GM18508 (cell line): ENCODE measurements around the gene SERHL2.
"Not testable (repeated sequence)": the region's sequence is repeated elsewhere in the genome, so short reads cannot be mapped to it uniquely, and the experiment has no call there.

Experiments used
- ATAC-seq: cut with Tn5 transposase; IDR thresholded peaks from one replicate; pipeline ENCODE4 v1.9.1; 2021; ENCODE audit warnings: moderate number of reproducible peaks; ENCODE audit not compliant: insufficient read depth, unreplicated experiment

Gene SERHL2

DNA sequence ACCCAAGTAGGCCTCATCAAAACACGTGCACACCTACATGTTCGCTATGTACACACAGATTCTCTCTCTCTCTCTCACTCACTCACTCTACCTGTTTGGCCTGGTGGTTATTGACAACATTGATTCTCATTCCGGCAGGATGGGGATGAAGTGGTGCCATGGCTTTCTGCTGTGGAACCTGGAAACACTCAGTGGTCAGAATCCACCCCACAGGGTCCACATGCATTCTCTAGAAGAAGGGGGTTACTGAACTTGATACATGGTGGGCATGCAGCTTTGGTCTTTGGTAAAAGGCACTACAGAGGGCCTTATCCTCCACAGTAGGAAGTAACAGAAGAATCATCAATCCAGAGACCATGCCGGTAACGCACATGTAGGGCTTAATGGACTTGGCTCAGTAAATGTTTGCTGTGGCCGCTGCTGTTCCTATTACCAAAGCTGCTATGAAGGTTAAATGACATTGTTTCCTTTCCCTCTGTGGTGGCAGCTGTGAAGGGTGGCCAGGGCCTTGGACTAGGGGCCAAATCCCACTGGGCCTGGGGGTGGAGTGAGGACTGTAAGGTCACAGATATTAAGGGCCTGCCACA lies 48.2 kb downstream of the SERHL2 start:
- no peak for ATAC-seq

DNA sequence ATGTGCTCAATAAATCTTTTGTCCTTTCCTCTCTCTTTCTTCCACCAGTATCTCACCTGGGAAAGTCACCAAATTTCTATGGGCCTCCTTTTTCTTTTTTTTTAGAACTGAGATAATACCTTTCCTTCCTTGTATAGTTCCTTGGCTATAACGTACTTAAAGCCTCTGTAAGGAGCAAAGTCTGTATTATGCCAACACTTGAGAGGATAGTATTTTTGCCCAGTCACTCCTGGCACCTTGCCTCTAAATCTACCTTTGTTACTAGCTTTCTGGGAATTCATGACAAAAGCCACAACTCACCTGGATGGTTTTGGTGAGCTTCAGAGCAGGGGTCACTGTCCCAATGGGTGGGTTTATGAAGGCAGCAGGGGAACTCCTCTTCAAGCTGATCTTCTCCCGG lies 48.7 kb downstream of the SERHL2 start:
- ATAC-seq: no peak

DNA sequence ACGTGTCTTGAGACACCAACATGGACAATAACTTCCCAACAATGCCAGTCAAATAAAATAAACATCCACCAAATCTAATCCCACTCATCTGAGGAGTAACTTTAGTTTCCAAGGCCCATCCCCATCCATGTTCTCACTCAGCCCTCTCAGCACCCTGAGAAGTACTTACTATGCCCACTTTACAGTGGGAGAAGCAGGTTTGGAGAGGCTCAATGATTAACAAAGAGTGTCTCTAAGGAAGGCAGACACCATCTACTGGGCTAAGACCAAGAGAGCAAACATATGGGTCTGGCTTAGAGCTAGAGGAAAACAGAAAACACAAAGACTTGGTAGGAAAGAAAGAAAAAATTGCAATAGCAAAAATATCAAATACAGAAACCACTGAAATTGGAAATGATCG lies 49.7 kb downstream of the SERHL2 start:
- ATAC-seq: no peak

DNA sequence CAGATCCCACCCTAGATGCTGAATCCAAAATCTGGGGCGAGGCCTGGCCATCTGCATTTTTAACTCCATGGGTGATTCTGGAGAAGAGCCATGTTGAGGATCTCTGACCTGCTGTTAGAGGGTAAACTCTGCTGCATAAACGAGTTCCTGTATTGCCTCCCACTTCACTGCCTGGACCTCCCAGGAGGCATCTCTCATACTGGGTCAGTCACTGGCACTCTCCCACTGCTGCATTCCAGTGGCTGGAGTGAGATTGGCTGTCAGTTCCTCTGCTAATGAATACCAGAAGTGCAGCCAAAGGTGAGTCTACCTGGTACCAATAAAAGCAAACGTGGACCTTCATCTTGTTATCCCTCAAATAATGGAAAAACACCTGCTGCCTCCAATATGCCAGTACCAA lies 50.6 kb downstream of the SERHL2 start:
- no peak for ATAC-seq

DNA sequence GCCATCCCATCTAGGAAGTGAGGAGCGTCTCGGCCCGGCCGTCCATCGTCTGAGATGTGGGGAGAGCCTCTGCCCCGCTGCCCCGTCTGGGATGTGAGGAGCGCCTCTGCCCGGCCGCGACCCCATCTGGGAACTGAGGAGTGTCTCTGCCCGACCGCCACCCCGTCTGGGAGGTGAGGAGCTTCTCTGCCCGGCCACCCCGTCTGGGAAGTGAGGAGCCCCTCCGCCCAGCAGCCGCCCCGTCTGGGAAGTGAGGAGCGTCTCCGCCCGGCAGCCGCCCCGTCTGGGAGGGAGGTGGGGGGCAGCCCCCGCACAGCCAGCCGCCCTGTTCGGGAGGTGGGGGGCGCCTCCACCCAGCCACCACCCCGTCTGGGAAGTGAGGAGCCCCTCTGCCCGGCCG lies 53.9 kb downstream of the SERHL2 start:
- ATAC-seq: not testable (repeated sequence)

DNA sequence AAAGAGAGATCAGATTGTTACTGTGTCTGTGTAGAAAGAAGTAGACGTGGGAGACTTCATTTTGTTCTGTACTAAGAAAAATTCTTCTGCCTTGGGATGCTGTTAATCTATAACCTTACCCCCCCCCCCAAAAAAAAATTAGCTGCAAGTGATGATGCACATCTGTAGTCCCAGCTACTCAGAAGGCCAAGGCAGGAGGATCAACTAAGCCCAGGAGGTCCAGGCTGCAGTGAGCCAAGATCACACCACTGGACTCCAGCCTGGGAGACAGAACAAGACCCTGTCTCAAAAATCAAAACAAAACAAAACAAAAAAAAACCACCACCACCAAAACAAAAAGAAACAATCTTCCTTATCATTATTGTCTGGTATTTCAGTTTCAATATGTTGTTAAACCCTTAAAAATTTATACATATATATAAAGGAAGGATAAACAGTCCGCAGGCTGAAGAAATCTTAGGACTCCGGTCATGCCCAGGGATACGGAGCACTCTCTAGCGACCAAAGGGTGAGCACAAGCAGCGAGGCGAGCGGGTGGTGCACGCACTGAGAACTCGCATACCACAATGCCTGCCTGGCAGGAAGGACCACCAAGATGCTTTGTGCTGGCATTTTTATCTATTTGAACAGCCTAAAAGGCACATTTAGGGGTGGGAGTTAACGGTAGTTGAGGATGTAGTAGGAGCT lies 54.5 kb downstream of the SERHL2 start:
- ATAC-seq: no peak

DNA sequence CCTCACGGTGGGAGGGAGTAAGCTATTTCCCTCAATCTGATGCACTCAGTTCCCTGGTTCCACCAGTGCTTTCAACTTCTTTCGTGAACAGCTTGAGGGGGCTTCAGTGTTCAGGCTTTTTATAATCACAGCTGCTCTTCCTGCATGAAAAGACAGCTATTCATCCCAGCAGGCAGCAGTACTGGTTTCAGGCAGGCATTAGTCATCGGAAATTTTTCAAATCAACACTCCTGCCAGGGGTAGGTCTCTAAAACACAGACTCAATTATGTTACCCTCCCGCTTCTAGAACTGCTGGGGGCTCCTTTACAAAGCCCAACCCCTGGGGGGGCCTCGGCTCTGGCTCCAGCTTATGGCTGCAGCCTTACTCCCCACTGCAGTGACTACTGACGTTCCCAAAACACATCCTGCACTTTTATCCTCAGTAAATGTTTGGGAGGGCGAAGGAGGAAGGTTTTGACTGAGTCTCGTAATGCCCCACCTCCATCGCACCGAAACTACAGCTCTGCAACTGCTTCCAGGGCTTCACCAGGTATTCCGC lies 55.1 kb downstream of the SERHL2 start:
- no peak for ATAC-seq

DNA sequence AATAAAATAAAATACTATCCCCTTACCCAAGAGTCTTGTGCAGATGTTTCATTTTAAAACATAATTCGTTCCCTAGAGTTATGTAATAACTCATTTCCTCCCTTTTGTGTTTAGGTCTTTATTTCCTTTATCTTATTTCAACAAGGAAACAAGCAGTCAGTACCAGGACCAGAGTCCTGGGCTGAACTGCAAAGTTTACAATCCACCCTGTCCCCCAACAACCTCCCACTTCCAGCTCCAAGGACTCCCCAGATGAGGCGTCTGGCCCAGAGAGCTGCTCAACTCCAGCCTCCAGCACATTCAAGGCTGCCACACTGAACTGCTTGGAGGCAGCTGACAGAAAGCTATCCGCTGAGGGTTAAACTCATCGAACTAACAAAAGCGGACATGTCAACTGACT lies 56.4 kb downstream of the SERHL2 start:
- ATAC-seq: no peak

DNA sequence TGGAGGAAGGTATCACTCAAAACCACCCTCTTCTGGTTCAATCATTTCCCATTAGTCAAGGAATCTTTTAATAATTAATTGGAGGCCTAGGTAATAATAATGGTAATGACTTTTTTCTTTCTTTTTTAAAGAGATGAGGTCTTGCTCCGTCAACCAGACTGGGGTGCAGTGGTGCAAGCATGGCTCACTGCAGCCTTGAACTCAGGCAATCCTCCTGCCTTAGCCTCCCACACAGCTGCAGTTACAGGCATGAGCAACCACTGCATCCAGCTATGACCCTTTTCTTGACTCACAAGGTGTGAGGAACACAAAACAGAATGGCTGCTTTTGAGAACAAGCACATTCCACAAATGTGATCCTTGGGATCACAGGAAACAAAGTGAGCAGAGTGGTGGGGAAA lies 57.3 kb downstream of the SERHL2 start:
- no peak for ATAC-seq

DNA sequence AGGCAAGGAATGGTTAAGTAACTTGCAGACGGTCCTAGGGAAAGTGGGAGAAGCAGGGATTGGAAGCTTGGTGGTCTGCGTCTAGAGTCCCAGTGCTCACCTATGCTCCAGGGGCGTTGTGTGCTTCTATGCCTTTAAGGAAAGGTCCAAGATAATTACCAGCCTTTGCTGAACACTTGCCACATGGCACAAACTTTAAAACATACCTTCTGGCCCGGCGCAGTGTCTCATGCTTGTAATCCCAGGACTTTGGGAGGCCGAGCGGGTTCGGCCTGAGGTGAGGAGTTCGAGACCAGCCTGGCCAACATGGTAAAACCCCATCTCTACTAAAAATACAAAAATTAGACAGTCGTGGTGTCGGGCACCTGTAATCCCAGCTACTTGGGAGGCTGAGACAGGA lies 58.6 kb downstream of the SERHL2 start:
- no peak for ATAC-seq

DNA sequence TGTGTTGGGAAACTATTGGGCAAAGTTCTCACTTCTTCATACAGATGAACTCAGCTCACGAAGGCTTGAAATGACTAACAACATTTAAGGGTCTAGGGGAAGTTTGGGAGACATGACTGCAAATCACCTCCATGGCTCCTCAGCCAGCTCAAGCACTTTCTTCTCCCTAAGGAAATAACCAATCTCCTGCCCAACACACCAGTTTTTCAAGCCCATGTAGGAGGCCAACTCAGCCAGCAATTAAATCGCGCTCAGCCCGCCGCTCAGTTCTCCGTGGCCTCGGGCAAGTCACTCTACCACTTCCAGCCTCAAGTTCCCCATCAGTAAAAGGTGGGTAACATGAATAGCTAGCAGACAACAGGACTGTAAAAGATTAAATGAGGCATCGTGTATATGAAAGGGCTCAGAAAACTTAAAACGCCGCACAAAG lies 60.1 kb downstream of the SERHL2 start:
- no peak for ATAC-seq

DNA sequence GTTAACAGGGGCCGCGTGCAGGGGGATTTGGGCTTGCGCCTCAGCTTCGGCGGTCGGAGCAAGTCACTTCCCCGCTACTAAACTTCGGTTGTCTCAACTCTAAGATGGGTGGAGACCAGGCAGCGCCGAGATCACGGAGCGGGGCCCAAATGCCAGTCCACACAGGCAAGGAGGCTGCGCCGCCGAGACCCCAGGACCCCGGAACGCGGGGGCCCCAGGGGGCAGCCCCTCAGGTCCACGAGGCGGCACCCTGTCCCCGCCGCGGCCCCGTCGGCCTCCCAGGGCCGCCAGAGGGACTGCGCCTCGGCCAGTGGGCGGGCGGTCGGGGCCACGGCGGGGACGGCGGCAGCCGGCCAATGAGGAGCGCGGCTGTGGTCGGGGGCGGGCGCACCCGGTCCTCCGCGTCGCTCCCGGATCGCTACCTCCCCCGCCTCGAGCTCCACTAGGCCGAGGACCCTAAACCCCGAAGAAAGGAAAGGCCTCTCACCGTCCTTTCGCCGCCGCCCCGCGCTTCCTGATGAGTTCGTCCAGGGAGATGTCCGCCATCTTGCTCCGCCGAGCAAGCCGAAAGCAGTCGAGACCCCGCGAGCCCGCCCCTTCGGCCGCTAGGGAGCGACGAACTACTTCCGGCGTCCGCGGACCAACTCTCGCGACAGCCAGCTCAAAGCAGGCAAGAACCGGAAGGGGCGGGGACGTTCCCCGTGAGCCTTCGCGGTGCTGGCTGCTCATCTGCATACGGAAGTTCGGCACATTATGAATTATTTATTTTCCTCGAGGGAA lies 60.7 kb downstream of the SERHL2 start, which contains the start of gene POLDIP3:
Gene POLDIP3, minus strand, starts transcription at position 572 of the 780 bp plus-strand sequence. Its CDS starts 26 bp downstream, at position 546.
- peak; percentile 38 for ATAC-seq

DNA sequence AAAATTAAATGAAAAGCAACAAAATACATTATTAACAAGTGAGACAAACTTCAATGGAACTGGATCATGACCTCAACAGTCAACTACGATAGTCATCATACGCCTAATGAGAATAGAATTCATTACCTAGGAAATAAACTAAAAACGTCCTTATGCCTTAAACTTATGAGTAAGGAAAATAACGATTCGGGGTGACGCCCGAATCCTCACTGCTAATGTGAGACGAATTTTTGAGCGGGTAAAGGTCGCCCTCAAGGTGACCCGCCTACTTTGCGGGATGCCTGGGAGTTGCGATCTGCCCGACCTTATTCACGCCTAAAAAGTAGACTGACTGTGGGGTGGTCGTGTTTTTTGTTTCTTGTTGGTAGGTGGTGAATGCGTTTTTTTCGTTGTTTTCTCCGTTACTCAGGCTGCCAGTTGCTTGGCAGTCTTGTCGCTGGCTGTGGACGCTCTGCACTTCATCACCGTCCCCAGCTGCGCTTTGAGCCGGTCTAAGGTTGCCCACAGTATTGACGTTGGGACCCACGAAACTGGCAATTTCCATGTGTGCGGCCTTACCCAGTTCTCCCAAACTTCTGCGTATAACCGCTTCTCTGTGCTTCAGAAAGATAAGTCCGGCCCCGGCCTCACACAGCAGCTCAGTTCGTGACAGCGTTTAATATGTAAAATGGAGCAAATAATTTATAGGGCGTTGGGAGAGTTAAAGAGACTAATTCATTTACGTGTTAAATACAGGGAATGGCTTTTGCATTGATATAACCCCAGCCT lies 61.5 kb downstream of the SERHL2 start:
- ATAC-seq: peak; percentile 43

DNA sequence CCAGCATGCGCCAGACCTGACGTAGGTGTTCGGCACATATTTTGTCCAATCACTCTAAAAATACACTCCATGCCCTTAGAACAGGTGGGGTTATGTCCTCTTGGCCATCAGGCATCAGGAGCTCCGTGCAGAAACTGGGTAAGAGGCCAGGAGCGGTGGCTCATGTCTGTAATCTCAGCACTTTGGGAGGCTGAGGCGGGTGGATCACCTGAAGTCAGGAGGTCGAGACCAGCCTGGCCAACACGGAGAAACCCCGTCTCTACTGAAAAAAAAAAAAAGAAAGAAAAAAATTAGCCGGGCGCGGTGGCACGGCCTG lies 62.1 kb downstream of the SERHL2 start:
- not testable (repeated sequence) for ATAC-seq

DNA sequence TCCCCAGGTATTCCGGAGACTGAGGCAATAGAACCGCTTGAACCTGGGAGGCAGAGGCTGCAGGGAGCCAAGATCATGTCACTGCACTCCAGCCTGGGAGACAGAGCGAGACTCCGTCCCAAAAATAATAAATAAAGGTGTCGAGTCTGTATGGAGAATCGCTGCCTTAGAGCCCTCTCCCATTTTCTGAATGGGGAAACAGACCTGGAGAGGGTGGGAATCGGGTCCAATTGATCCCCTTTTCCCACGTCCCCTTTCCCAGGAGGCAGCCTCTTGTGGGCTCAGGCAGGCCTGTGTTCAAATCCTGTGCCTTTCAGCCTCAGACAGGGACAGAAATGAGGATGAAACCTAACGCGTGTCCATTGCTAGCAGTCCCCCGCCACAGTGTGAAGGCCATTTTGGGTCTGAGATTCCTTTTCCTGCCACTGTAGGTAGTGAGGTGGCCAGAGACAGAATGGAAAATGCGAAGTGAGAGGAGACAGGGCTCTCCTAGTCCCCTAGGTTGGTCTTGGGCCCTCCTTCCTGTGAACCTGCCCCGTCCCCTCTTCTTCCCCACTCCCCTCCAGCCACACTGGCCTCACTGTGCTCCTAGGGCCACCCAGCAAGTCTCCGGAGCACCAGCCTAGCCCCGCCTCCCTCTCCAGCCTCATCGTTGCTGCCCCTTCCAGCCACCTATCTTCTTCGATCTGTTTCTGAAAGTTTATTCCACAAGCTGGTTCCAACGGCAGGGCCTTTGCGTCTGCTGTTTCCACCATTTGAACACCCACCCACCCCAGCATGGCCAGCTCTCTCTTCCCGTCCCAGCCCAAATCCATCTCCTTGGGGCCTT lies 63.6 kb downstream of the SERHL2 start:
- no peak for ATAC-seq

DNA sequence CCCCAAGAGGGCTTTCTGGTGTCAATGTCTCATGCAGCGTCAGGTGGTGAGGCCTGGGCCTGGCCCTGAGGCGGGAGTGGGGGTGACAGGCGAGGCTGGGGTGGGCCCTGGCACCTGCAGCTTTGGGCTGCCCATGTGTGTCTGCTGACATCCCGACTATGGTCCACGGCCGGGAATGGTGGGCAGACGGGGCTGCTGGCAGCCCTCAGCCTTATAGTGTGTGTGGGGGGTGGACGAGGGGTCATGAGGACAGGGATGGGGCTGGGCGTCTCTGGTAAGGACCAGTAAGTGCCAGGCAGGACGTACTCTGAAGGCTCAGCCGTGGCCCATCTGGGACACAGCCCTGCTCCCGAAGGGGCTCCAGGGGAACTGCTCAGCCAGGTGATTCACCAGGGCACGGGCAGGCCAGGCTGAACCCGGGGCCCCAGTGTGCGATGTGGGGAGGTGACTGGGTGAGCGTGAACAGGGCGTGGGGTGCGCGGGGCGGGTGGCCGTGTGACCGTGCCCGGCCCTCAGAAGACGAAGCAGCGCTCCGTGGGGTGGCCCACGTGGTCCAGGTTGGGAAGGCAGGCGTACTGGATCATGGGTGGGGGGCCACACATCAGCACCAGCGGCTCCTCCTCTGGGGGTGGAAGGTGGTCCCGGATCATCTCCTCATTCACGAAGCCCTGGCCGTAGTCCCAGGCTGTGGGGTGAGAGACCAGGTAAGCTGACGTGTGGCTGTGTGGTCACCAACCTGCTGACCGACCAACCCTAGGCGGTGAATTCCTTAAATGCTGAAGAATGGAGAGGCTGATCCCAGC lies 65.7 kb downstream of the SERHL2 start:
- no peak for ATAC-seq

DNA sequence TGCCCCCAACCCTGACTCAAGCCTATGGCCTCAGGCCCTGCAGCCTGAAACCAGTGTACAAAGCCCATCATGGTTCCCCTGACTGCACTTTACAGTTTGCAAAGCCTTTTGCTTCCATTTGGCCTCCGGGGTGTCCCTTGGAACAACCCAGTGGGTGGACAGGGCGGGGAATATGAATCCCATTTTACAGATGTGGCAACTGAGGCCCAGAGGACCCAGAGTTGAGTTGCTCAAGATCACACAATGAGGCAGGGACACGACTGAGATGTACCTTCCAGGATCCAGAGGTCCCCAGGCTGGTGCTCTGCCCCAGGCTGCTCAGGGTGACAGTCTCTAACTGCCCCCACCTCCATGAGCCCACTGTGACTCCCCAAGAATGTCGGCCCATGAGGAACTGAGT lies 66.3 kb downstream of the SERHL2 start:
- no peak for ATAC-seq

DNA sequence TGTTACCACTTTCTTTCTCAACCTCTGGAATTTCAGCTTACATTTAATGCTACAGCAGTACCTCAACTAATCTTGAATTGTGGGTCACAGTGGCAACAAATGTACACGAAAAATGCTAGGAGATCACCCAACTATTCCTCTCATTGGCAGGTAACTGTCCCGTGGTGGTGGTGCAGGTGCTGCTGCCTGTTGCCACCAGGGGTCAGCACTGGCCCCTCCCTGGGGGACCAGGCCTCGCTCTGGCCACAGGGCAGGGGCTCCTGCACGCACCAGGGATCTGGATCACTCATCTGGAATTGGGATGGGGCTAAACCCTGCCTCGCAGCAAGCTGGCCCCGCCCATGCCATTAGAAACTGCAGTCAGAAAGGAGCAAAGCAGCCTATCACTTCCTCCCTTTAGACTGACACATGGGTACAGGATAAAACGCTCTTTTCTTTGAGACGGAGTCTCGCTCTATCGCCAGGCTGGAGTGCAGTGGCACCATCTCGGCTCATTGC lies 67.8 kb downstream of the SERHL2 start:
- no peak for ATAC-seq
